Stimulated activated effector memory CD8-positive, alpha-beta T cell treated with anti-CD3 and anti-CD28 coated beads, Interleukin-12 subunit alpha, Interleukin-12 subunit beta, amount 100 ng/mL, for 72 hours (primary cell): Measurements from ENCODE around the gene HMGN1.

Experiments
- ATAC-seq: fragments of 150-1000 bp; cut with Tn5 transposase; 2 replicates; pipeline ENCODE4 v1.10.0; 2021
- DNase-seq, 2 donors: peaks; one replicate each; pipeline ENCODE4 v3.0.0; 2021 to 2022; ENCODE audit warnings: low spot score in 2 of 2
- H3K27ac Mint-ChIP-seq: one replicate; pipeline ENCODE4 v1.8.0; 2022; ENCODE audit warnings: mild to moderate bottlenecking, mixed read lengths
- H3K36me3 Mint-ChIP-seq: one replicate; pipeline ENCODE4 v1.8.0; 2022; ENCODE audit warnings: mild to moderate bottlenecking, mixed read lengths
- H3K4me1 Mint-ChIP-seq: one replicate; pipeline ENCODE4 v1.8.0; 2022; ENCODE audit warnings: mixed read lengths
- H3K4me3 Mint-ChIP-seq: one replicate; pipeline ENCODE4 v1.8.0; 2022; ENCODE audit warnings: mild to moderate bottlenecking, mixed read lengths
- H3K9me3 Mint-ChIP-seq: one replicate; pipeline ENCODE4 v1.8.0; 2022; ENCODE audit warnings: mixed read lengths

Gene HMGN1

DNA sequence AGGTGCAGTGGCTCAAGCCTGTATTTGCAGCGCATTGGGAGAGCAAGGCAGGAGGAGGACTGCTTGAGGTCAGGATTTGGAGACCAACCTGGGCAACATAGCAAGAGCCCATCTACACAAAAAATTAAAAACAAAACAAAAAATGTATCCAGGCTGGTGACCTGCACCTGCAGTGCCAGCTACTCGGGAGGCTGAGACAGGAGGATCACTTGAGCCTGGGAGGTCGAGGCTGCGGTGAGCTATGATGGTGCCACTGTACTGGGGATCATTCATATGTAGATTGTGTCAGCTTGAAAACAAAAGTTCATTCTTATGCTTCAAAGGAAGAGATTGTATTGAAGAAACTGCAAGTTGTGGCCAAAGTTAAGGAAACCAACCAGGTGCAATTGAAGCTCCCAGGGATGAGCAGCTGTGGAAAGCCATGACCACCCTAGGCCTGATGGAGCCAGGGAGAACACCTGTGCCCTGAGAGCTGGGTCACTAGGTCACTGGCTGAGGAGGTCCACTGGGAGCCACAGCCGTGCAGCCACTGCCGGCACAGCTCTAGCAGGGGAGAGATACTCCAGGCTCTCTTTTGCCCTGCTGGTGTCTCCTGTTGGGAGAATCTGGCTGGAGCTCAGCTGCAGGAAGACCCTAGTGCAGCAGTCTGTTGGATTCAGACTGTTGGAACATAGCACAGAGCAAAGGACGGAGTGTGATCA is 22.1 kb downstream of the HMGN1 start:
- no peaks in the 10 kb centered on the region for H3K36me3 Mint-ChIP-seq
- DNase-seq, result no peak
- no peaks in the 10 kb centered on the region for H3K4me1 Mint-ChIP-seq
- H3K9me3 Mint-ChIP-seq, result no peaks in the 10 kb centered on the region
- no peak overlapping the region for H3K4me3 Mint-ChIP-seq
- H3K27ac Mint-ChIP-seq, result no peak overlapping the region
- no peak for ATAC-seq

- DNase-seq, result no peak
- H3K4me3 Mint-ChIP-seq, result no peak overlapping the region
- no peak for ATAC-seq
- H3K27ac Mint-ChIP-seq, result no peak overlapping the region
- H3K9me3 Mint-ChIP-seq, result no peaks in the 10 kb centered on the region
- H3K36me3 Mint-ChIP-seq, result no peaks in the 10 kb centered on the region
- no peaks in the 10 kb centered on the region for H3K4me1 Mint-ChIP-seq
These were observed 23.4 kb downstream of the HMGN1 start for GRCh38 chr21:39325458-39325857.

- Mint-ChIP-seq H3K9me3 (no peaks in the 10 kb centered on the region), H3K4me3 (no peak overlapping the region), H3K27ac (no peak overlapping the region), H3K4me1 (peaks cover 1% of the 10 kb centered on the region), H3K36me3 (no peaks in the 10 kb centered on the region)
- no peak for ATAC-seq
- no peak for DNase-seq
These were observed 27.5 kb downstream of the HMGN1 start for GRCh38 chr21:39321424-39321823.

GRCh38 chr21:39319814-39320332 is 29.0 kb downstream of the HMGN1 start:
- Mint-ChIP-seq H3K36me3 (no peaks in the 10 kb centered on the region), H3K4me1 (peaks cover 13% of the 10 kb centered on the region), H3K4me3 (no peak overlapping the region), H3K9me3 (no peaks in the 10 kb centered on the region), H3K27ac (no peak overlapping the region)
- ATAC-seq (no peak), DNase-seq (no peak)

GRCh38 chr21:39319251-39319756 is 29.6 kb downstream of the HMGN1 start:
- Mint-ChIP-seq H3K27ac (no peak overlapping the region), H3K36me3 (peaks cover 5% of the 10 kb centered on the region), H3K4me1 (peaks cover 18% of the 10 kb centered on the region), H3K4me3 (no peak overlapping the region), H3K9me3 (no peaks in the 10 kb centered on the region)
- no peak for DNase-seq
- no peak for ATAC-seq

- DNase-seq (no peak), ATAC-seq (no peak)
- H3K4me1 Mint-ChIP-seq, result peaks cover 21% of the 10 kb centered on the region
- no peak overlapping the region for H3K27ac Mint-ChIP-seq
- no peak overlapping the region for H3K4me3 Mint-ChIP-seq
- peaks cover 12% of the 10 kb centered on the region for H3K36me3 Mint-ChIP-seq
- no peaks in the 10 kb centered on the region for H3K9me3 Mint-ChIP-seq
These were observed 30.6 kb downstream of the HMGN1 start for GRCh38 chr21:39318091-39318959.

DNA sequence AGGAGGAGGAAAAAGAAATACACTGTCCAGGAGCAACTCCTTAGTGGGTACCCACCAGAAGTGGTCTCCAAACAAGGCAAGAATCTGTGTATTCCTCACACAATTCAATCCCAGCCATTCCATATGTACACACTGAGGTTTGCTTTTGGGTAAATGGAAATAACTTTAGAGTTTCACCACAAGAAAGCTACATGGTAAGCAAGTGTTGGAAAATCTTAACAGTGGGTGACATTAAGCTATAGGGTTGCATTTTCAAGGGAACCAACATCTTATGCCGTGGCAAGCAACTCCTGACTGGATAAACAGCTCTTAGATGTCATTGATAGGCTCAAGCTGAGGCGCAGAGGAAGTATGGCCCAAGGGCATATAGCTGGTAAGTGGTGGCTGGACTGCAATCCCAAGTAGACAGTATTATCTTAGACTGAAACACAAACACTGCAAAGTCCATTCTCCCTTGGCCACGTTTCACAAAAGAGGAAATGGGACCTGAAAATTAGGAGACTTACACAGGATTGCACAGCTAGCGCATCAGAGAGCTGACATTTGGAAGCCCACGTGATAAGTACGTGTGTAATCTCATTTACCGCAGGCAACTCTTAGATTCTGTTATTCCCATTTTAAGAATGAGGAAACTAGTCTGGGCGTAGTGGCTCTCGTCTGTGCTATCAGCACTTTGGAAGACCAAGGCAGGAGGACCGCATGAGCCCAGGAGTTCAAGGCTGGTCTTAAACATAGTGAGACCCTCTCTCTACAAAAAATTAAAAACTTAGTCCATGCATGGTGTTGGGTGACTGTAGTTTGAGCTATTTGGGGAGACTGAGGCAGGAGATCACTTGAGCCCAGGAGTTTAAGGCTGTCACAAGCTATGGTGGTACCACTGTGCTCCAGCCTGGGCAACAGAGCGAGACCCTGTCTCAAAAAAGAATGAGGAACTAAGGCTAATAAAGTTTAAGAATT is 31.5 kb downstream of the HMGN1 start:
- Mint-ChIP-seq H3K36me3 (peaks cover 17% of the 10 kb centered on the region), H3K27ac (no peak overlapping the region), H3K4me3 (no peak overlapping the region), H3K9me3 (no peaks in the 10 kb centered on the region), H3K4me1 (peaks cover 21% of the 10 kb centered on the region)
- DNase-seq (no peak), ATAC-seq (no peak)

GRCh38 chr21:39316729-39317128 is 32.2 kb downstream of the HMGN1 start:
- ATAC-seq (no peak), DNase-seq (no peak)
- Mint-ChIP-seq H3K36me3 (peaks cover 23% of the 10 kb centered on the region), H3K9me3 (no peaks in the 10 kb centered on the region), H3K4me3 (no peak overlapping the region), H3K4me1 (peaks cover 28% of the 10 kb centered on the region), H3K27ac (no peak overlapping the region)

DNA sequence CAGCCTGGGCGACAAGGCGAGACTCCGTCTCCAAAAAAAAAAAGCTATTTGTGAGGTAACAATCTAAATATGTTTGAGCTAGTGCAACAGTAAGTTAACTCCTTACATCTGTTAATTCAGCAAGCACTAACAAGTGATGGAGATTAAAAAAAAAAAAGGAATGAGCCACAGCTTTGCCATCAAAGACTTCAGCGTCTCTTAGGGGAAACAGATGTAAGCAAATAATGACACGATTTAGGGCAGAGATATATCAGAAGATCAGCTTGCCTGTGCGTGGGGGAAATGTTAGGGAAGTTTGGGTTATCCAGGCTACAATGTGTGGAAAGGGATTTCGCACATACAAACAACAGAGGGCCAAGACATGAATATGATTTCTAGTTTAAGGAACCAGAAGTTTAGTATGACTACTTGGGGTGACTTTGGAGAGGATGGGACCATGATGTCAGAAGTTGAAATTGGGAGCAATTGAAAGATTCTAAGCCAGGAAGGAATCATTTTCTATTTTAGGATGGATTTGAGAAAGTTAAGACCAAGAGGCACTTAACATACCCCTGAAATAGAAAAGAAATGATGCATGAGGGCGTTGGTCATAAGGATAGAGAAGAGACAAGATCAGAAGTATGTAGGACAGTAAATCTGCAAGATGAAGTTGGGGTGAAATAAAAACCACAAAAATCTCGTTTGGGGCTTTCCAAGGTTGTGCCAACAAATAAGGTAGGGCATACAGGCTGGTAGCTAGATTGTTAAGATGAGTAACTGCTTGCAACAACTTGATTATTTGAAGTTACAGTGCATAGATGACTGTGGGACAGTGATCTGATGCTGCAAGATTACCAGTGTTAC is 33.1 kb downstream of the HMGN1 start:
- Mint-ChIP-seq H3K4me1 (peaks cover 37% of the 10 kb centered on the region), H3K4me3 (no peak overlapping the region), H3K36me3 (peaks cover 32% of the 10 kb centered on the region), H3K9me3 (no peaks in the 10 kb centered on the region), H3K27ac (peak overlapping the region; percentile 9)
- peak; percentile 65 for ATAC-seq
- no peak for DNase-seq

DNA sequence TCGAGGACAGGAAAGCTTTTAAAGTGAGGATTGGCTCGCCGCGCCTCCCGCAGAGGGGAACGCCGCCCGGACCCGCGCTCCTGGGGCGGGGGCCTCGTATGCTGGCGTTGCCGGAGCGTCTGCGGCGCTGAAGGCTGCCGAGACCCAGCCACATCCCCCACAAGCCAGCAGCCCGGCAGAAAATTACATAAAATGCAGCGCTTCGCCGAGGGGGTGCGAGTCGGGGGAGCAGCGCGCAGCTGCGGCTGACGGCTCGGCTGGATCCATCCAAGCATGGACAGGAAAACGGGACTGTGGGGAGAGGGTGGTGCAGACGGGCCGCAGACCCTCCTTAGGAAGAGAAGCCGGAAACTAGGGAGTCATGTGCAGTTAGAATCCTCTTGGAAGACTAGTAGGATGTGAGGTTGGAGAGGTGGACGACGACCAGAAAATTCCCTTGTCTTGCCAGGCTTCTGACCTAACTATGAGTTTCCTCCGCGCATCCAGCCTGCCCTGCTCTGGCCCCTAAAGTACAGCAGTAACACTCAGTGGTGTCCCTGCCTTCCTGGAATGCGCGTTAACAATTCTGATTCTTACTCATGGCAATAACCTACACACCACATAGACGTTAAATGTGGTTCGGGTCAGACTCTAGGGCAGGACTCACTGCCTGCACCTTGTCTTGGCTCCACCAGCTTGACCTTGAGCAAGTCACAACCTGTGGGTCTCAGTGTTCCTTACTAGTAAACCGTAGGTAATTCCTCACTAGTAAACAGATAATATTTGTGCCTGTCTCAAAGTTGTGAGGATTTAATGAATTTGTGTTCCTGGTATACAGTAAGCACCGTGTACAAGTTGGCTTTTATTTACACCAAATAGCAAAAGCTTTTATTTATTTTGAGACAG is 34.5 kb downstream of the HMGN1 start:
- Mint-ChIP-seq H3K27ac (peak overlapping the region; percentile 95), H3K4me1 (peaks cover 43% of the 10 kb centered on the region), H3K4me3 (peak overlapping the region; percentile 92), H3K9me3 (no peaks in the 10 kb centered on the region), H3K36me3 (peaks cover 47% of the 10 kb centered on the region)
- ATAC-seq (peak; percentile 68), DNase-seq (peak; percentile 24 to 81)

DNA sequence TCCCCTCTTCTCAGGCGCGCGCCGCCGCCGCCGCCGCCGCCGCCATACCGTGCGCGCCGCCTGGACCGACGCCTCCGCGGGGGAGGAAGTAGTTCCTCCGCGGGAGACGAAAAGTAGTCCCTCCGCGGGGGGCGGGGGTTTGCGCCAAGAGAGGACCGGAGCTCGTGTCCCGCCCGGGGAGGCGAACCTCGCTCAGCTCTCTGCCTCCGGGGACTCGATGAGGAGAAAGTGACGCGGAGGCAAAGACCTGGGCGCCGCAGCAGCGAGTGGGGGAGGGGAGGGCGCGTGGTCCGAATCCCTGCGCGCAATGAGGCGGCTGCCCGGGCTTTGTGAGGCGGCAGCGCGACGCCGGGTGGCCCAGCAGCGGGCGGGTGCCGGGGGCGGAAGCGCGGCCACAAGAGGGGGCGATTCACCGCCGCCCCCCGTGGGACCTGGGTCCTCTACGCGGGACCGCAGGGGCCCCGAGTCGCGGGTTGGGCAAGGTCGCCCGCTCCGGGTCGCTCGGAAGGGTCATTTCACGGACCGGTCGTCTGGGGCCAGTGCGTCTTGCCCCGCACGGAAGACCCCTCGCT is 35.2 kb downstream of the HMGN1 start, which contains the start of gene BRWD1:
BRWD1 (minus strand) TSS at position 62 of the 572 bp plus-strand sequence. CDS start 141 bp downstream, outside the sequence.
- peak; percentile 71 for ATAC-seq
- Mint-ChIP-seq H3K9me3 (no peaks in the 10 kb centered on the region), H3K36me3 (peaks cover 54% of the 10 kb centered on the region), H3K4me3 (peak within 1 kb of the TSS; percentile 92), H3K4me1 (peaks cover 50% of the 10 kb centered on the region), H3K27ac (peak within 1 kb of the TSS; percentile 95)
- peak; percentile 76 to 90 for DNase-seq

DNA sequence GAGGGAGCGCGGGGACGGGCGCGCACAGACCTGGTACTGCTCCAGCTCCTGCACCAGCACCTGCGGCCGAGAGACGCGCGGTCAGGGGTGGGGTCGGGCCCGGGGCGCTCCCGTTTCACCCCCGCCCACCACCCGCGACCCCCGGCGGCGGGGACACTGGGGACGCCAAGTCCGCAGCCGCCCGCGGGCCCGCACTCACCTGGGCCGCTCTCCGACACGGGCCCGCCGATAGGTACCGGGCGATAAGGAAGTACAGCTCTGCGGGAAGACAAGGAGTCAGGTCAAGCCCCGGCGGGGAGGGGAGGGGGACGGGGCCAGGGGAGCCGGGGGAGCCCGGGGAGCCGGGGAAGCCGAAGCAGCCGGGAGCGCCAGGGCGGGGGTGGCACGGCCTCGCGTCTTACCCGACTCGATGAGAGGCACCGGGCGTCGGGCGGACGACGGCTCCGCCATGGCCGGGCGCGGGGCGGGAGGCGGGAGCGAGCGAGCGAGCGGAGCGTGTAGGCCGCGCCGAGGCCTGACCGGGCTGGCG is 35.8 kb downstream of the HMGN1 start:
- H3K36me3 Mint-ChIP-seq, result peaks cover 60% of the 10 kb centered on the region
- DNase-seq (no peak), ATAC-seq (no peak)
- H3K9me3 Mint-ChIP-seq, result no peaks in the 10 kb centered on the region
- H3K4me1 Mint-ChIP-seq, result peaks cover 53% of the 10 kb centered on the region
- peak overlapping the region; percentile 95 for H3K27ac Mint-ChIP-seq
- H3K4me3 Mint-ChIP-seq, result peak overlapping the region; percentile 92
